Panc1 (cell line): Measurements from ENCODE around the gene AHNAK.

Experiments
- CTCF ChIP-seq: fragments of 450-650 bp; IDR thresholded peaks from 2 replicates; pipeline ENCODE4 v1.5.1; 2017; ENCODE audit warnings: mild to moderate bottlenecking
- POLR2AphosphoS5 ChIP-seq: IDR thresholded peaks from 2 replicates; pipeline ENCODE4 v1.6.1; 2012; ENCODE audit warnings: mild to moderate bottlenecking, low read depth, low read length, moderate library complexity
- REST ChIP-seq, 2 experiments: IDR thresholded peaks; 2 replicates each; pipeline ENCODE4 v1.6.1; 2011 to 2012; ENCODE audit warnings: low read depth in 2 of 2, control low read depth in 1 of 2, low read length in 1 of 2, mild to moderate bottlenecking in 1 of 2, moderate library complexity in 1 of 2; ENCODE audit not compliant: insufficient read depth in 1 of 2
- SIN3A ChIP-seq: IDR thresholded peaks from 2 replicates; pipeline ENCODE4 v1.6.1; 2012; ENCODE audit warnings: low read depth, mild to moderate bottlenecking, low read length, moderate library complexity, borderline replicate concordance; ENCODE audit not compliant: insufficient read depth

DNA sequence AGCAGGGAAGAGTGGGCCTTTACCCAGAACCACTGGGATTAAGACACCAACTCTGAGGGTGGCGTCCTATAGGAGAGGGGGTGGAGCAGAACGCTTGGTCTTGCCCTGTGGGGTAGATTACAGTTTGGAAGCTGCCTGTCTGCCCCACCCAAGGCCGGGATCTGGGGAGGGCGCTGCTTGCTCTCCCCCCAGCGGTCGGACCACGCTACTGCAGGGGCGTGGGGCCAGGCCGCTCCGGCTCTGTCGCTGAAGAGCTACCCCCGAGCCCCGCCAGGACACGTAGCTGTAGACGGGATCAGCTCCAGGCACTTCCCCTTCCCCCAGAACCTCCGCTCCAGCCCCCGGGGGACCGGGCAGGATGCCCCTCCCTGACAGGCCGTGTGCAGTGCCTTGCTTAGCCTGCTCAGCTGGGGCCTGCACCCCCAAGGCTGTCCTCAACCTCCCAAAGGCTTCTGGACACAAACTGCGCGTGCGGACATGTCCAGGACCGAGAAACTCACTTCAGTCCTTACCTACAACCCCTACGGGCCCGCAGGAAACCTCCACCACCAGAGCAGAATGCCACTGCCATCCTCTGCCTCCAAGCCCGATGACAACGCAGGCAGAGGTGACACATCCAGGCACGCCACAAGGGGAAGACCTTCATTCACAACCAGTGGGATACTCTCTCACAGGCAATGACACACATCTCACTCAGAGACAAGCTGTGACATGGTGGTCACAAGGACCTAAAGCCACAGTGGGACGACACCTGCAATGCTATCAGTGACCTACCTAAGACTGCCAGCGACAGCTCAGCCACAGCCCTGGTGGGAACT lies 3.6 kb downstream of the AHNAK start:
- TF ChIP-seq CTCF (peak; percentile 98), REST (IDR thresholded peaks at IDR 0.05; ENCODE audit: insufficient read depth in 1 of 2, low read depth in 2 of 2, low read length in 1 of 2) (no peak), SIN3A (peak; percentile 67), POLR2AphosphoS5 (0 out of 2 replicates have a peak, but pooled peaks have one; percentile 23)
